HG03439 (cell line): ENCODE measurements around the gene PRSS22.

Source experiments
- ATAC-seq: cut with Tn5 transposase; IDR thresholded peaks from one replicate; pipeline ENCODE4 v1.9.1; 2021; ENCODE audit warnings: mild to moderate bottlenecking, moderate library complexity; ENCODE audit not compliant: unreplicated experiment

The PRSS22 gene

GRCh38 chr16:2817340-2818271, 40.4 kb downstream of the PRSS22 start:
- ATAC-seq, result no peak

GRCh38 chr16:2816751-2817339, 41.1 kb downstream of the PRSS22 start, which contains the start of gene PRSS21:
Gene PRSS21, plus strand, starts transcription at chr16:2817237. Its CDS starts 32 bp downstream, at chr16:2817269.
- no peak for ATAC-seq

GRCh38 chr16:2815299-2815771, 42.6 kb downstream of the PRSS22 start:
- no peak for ATAC-seq

- no peak for ATAC-seq
These were observed 43.2 kb downstream of the PRSS22 start for GRCh38 chr16:2814551-2815298.

- no peak for ATAC-seq
These were observed 44.2 kb downstream of the PRSS22 start for GRCh38 chr16:2813771-2814221.

- no peak for ATAC-seq
These were observed 46.1 kb downstream of the PRSS22 start for GRCh38 chr16:2811703-2812471.

GRCh38 chr16:2810651-2811050, 47.3 kb downstream of the PRSS22 start:
- no peak for ATAC-seq

- no peak for ATAC-seq
These were observed 48.7 kb downstream of the PRSS22 start for GRCh38 chr16:2809149-2809760.

GRCh38 chr16:2808181-2808580, 49.8 kb downstream of the PRSS22 start:
- ATAC-seq, result no peak

- no peak for ATAC-seq
These were observed 51.7 kb downstream of the PRSS22 start for GRCh38 chr16:2806286-2806685.

- no peak for ATAC-seq
These were observed 53.2 kb downstream of the PRSS22 start for GRCh38 chr16:2804728-2805127.

- no peak for ATAC-seq
These were observed 54.3 kb downstream of the PRSS22 start for GRCh38 chr16:2803545-2804195.
